ENCODE data around the gene CCDC3.

The CCDC3 gene

DNA sequence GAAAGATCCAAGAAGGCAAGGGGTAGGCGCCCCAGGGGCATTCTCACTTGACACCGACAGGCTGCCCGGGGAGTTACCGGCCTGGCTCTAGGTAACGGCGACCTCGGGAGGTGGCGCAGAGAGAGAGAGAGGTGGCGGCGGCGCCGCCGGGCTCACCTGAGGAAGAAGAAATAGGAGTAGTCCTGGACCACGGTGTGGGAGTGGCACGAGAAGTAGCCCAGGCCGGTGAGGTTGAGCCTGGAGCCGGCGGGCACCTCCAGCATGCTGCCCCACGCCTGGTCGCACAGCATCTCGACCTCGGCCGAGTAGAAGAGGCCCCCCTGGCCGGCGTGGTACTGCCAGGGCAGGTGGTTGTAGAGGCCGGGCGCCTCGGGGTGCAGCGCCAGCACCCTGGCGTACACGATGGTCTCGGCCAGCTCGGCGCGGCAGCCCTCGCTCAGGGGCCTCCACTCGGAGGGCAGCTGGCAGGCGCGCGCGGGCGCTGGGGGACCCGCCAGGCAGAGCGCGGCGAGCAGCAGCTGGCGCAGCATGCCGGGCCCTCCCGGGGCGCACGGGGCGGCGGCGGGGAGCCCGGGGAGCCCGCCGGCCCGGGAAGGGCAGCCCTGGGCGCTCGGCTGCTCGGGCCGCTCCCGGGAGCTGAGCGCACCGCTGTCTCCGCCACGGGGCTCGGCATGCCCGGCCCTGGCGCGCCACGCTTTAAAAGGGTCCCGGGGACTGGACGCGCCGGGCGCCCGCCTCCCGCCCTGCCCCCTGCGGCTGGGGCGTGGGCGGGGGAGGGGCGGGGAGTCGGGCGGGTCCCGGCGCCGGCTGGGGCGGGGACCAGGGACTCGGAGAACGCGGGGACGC lies at the start of gene CCDC3:
Gene CCDC3 (minus strand): TSS at position 673 of the 846 bp plus-strand sequence. CDS start 143 bp downstream, at position 530.
- no peaks in the 10 kb centered on the region for H3K36me3 ChIP-seq (ENCODE audit: control insufficient read depth, insufficient read depth, low read length, severe bottlenecking)

DNA sequence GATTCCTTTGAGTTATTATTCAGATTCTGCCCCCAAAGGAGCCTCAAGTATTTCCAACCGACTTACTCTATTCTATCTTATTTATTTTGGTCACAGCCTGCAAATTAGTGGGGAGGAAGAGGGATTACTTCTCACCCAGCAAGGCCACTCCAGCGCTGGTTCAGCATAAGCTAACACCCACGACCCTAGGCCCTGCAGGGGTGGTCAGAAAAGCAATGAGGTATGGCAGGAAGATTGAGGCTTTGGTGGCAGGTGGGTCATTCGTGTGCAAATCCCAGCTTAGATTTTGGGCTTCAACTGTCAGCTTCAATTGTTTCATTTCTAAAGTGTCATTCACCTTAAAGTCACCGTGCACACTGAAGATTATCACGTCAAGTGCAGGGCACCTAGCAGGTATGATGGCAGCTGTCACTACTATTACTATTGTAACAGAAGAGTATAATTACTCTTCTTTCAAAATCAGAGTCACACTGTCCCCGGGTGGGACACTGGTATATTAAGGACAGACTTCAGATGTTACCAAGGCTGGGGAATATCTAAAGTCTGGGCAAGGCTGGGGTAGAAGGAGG lies 49.7 kb upstream of the CCDC3 start:
- Histone ChIP-seq H3K36me3 (ENCODE audit: control insufficient read depth, insufficient read depth, low read length, severe bottlenecking) (no peaks in the 10 kb centered on the region), H3K4me3 (ENCODE audit: low read length) (no peak overlapping the region), H3K9me3 (ENCODE audit: control insufficient read depth, low read length) (no peaks in the 10 kb centered on the region), H3K9ac (ENCODE audit: low read length) (no peak overlapping the region), H3K4me1 (ENCODE audit: control insufficient read depth, insufficient read depth, low read length) (peaks cover 13% of the 10 kb centered on the region), H3K27me3 (replicated peaks; ENCODE audit: control insufficient read depth, insufficient read depth, low read length) (peaks cover 28% of the 10 kb centered on the region)
- no peak for DNase-seq (ENCODE audit: low read depth)

More for the DNA sequence above, at the start of gene CCDC3:
- Histone ChIP-seq H3K4me1 (ENCODE audit: control insufficient read depth, insufficient read depth, low read length) (peaks cover 10% of the 10 kb centered on the region), H3K9ac (ENCODE audit: low read length) (no peak within 1 kb of the TSS), H3K27me3 (replicated peaks; ENCODE audit: control insufficient read depth, insufficient read depth, low read length) (peaks cover 47% of the 10 kb centered on the region), H3K9me3 (ENCODE audit: control insufficient read depth, low read length) (peaks cover 13% of the 10 kb centered on the region), H3K4me3 (ENCODE audit: low read length) (peak within 1 kb of the TSS; percentile 55)
- peak; percentile 29 for DNase-seq (ENCODE audit: low read depth)

DNA sequence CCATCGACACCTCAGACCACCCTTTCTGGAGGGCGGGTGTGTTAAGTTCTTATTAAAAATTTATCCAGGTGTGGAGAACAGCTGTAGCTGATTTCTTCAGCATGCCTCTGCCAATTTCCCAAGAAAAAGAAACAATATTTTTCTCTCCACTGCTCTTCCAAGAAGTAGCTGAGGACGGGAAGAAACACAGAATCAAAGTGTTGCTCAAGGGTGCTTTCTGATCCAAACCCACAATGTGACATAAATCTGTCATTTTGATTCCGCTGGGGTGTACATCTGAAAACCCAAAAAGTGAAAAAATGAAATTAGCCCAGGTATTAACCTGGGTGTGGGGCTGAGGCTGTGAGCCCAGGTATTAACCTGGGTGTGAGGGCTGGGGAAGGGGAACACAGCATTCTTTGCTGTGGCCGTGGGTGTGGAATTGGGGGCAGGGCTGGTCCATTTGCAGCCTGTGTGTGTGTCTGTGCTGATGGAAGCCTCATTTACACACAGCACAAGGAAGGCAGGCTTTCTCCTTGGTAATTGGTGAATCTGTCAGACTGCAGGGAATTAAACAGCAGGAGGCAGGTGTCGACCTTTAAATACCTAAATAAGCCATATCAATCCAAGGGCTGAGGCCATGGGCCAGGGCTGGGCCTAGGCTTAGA lies 48.4 kb upstream of the CCDC3 start:
- no peak overlapping the region for H3K4me3 ChIP-seq (ENCODE audit: low read length)
- DNase-seq (ENCODE audit: low read depth) = no peak
- peaks cover 28% of the 10 kb centered on the region for H3K27me3 ChIP-seq (replicated peaks; ENCODE audit: control insufficient read depth, insufficient read depth, low read length)

DNA sequence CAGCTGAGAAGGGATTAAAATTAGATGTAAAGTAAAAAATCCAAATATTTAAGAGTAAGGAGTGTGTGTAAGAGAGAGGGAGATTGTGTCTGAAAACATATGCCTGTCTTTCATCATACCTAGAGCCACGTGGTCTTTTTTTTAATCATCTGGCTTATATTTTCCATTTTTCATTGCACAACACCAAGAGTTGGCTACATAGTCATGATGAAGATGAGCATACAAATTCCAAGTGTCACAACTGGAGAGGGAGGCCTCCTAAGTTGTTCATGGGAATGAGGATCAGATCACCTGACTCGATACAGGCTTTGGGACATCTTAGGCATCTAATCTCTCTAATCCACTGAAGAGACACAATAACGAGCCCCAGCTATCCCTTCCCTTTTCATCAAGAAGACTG lies 47.2 kb upstream of the CCDC3 start:
- H3K4me1 ChIP-seq (ENCODE audit: control insufficient read depth, insufficient read depth, low read length) = peaks cover 13% of the 10 kb centered on the region
- no peak for DNase-seq (ENCODE audit: low read depth)

More for the DNA sequence above, 48.4 kb upstream of the CCDC3 start:
- no peak overlapping the region for H3K9ac ChIP-seq (ENCODE audit: low read length)
- no peaks in the 10 kb centered on the region for H3K9me3 ChIP-seq (ENCODE audit: control insufficient read depth, low read length)
- H3K36me3 ChIP-seq (ENCODE audit: control insufficient read depth, insufficient read depth, low read length, severe bottlenecking) = no peaks in the 10 kb centered on the region
- H3K4me1 ChIP-seq (ENCODE audit: control insufficient read depth, insufficient read depth, low read length) = peaks cover 13% of the 10 kb centered on the region

DNA sequence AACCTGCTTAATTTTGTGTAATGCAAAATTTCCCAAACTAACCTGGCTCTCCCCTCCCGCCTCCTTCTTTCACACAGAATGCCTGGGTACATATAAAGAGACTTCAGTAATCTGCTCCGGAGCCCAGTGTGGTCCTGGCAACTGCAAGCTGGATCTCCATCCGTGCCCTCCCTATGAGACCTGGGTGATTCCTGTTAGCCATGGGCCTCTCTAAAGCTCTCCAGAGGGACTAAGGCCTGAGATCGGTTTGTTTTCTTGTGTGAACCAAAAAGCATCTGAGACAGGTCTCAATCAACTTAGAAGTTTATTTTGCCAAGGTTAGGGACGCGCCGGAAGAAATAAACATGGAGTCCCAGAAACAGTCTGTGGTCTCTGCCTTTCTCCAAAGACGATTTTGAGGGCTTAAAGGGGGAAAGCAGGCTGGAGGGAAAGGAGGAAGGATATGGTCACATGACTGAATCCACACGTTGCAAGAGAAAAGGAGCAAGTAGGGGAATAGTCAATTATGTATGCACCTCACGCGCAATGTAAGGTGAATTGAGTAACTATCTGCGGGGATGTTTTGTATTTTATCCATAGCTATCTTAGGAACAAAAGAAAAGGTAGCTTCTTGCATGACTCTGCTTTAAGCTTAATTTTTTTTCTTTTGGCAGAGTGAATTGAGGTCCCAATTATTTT lies 46.2 kb upstream of the CCDC3 start:
- Histone ChIP-seq H3K36me3 (ENCODE audit: control insufficient read depth, insufficient read depth, low read length, severe bottlenecking) (no peaks in the 10 kb centered on the region), H3K4me1 (ENCODE audit: control insufficient read depth, insufficient read depth, low read length) (peaks cover 13% of the 10 kb centered on the region), H3K9ac (ENCODE audit: low read length) (no peak overlapping the region), H3K9me3 (ENCODE audit: control insufficient read depth, low read length) (no peaks in the 10 kb centered on the region), H3K4me3 (ENCODE audit: low read length) (no peak overlapping the region), H3K27me3 (replicated peaks; ENCODE audit: control insufficient read depth, insufficient read depth, low read length) (peaks cover 23% of the 10 kb centered on the region)
- DNase-seq (ENCODE audit: low read depth) = no peak

More for the DNA sequence above, 47.2 kb upstream of the CCDC3 start:
- Histone ChIP-seq H3K27me3 (replicated peaks; ENCODE audit: control insufficient read depth, insufficient read depth, low read length) (peaks cover 23% of the 10 kb centered on the region), H3K9me3 (ENCODE audit: control insufficient read depth, low read length) (no peaks in the 10 kb centered on the region), H3K36me3 (ENCODE audit: control insufficient read depth, insufficient read depth, low read length, severe bottlenecking) (no peaks in the 10 kb centered on the region), H3K4me3 (ENCODE audit: low read length) (no peak overlapping the region), H3K9ac (ENCODE audit: low read length) (no peak overlapping the region)

DNA sequence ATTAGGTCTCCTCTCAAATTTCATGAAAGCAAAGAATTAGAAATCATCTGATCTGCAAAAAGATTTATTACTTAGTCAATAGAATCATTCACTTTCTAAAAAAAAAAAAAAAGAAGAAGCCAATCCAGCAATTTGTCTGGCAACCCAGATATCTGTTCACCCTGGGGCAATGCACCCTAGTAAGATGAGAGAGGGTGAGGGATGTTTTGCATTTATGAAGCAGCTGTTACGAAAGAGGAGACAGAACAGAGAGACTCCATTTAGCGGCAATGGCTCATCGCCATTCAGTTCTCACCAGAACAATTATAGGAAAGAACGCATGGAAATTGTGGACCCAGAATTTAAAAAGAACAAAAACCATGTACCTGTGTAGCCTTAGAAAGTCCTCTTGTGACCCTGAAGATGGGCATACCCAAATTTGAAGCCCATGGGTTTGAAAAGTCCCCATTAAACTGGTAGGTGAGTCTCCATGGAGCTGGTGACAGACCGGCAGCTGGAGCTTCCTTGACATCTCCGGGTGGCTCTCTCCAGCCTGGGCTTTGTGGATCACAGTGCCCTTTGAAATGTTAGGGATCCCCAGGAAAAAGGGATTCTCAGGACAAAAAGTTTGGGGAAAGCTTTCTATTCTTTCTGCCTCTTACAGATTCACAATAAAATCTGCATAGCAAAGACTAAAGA lies 45.5 kb upstream of the CCDC3 start:
- H3K36me3 ChIP-seq (ENCODE audit: control insufficient read depth, insufficient read depth, low read length, severe bottlenecking) = no peaks in the 10 kb centered on the region
- H3K9me3 ChIP-seq (ENCODE audit: control insufficient read depth, low read length) = no peaks in the 10 kb centered on the region
- peaks cover 22% of the 10 kb centered on the region for H3K27me3 ChIP-seq (replicated peaks; ENCODE audit: control insufficient read depth, insufficient read depth, low read length)
- H3K4me3 ChIP-seq (ENCODE audit: low read length) = no peak overlapping the region
- H3K4me1 ChIP-seq (ENCODE audit: control insufficient read depth, insufficient read depth, low read length) = peaks cover 13% of the 10 kb centered on the region
- DNase-seq (ENCODE audit: low read depth) = no peak
- no peak overlapping the region for H3K9ac ChIP-seq (ENCODE audit: low read length)

DNA sequence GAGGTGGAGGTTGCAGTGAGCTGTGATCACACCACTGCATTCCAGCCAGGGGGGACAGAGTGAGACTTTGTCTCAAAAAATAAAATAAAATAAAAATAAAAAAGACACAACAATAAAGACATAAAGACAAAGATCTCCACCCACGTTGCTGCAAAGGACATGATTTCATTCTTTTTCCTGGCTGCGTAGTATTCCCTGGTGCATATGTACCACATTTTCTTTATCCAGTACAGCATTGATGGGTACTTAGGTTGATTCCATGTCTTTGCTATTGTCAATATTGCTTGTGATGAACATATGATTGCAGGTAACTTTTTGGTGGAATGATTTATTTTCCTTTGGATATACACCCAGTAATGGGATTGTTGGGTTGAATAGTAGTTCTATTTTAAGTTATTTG lies 42.0 kb upstream of the CCDC3 start:
- Histone ChIP-seq H3K9ac (ENCODE audit: low read length) (no peak overlapping the region), H3K4me3 (ENCODE audit: low read length) (no peak overlapping the region), H3K27me3 (replicated peaks; ENCODE audit: control insufficient read depth, insufficient read depth, low read length) (peaks cover 24% of the 10 kb centered on the region), H3K9me3 (ENCODE audit: control insufficient read depth, low read length) (no peaks in the 10 kb centered on the region), H3K4me1 (ENCODE audit: control insufficient read depth, insufficient read depth, low read length) (no peaks in the 10 kb centered on the region), H3K36me3 (ENCODE audit: control insufficient read depth, insufficient read depth, low read length, severe bottlenecking) (no peaks in the 10 kb centered on the region)
- DNase-seq (ENCODE audit: low read depth) = no peak

DNA sequence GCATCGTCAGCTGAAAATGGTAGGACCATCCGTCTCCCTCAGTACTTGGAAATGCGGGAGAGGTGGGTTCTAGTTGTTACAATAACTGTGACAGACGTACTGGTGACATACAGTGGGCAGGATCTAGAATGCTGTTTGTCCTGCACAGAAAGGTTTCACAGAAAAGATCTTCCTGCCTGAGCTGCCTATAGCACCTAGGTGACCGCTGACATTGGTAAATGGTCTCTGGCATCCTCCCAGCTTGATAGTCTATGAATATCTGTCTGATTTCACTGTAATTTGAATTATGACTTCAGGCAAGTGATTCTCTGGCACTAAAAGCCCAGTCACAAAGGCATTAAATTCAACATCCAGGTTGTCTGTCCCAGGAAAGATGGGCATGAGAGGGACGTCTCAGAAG lies 38.2 kb upstream of the CCDC3 start:
- Histone ChIP-seq H3K9me3 (ENCODE audit: control insufficient read depth, low read length) (peaks cover 2% of the 10 kb centered on the region), H3K9ac (ENCODE audit: low read length) (no peak overlapping the region), H3K4me3 (ENCODE audit: low read length) (no peak overlapping the region), H3K27me3 (replicated peaks; ENCODE audit: control insufficient read depth, insufficient read depth, low read length) (peaks cover 25% of the 10 kb centered on the region), H3K4me1 (ENCODE audit: control insufficient read depth, insufficient read depth, low read length) (no peaks in the 10 kb centered on the region), H3K36me3 (ENCODE audit: control insufficient read depth, insufficient read depth, low read length, severe bottlenecking) (no peaks in the 10 kb centered on the region)
- DNase-seq (ENCODE audit: low read depth) = no peak

DNA sequence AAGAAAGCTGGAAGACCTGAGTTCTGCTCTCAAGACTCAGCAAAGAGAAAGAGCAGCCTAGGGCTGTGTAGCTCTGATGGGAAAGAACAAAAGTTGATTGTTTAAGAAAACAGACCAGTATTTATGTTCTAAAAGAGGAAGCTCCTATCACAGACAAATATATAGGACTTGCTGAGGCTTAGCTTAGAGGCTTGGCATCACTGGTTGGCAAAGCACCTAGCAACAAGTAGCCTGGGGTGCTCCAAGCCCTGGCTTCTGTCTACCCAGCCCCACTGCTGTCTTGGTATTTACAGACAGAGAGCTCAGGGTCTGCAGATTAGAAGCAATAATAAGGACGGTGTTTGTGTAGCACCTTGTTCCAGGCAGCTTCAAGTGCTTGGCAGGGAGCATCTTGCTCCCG lies 36.9 kb upstream of the CCDC3 start:
- peaks cover 25% of the 10 kb centered on the region for H3K27me3 ChIP-seq (replicated peaks; ENCODE audit: control insufficient read depth, insufficient read depth, low read length)
- H3K4me1 ChIP-seq (ENCODE audit: control insufficient read depth, insufficient read depth, low read length) = no peaks in the 10 kb centered on the region
- H3K36me3 ChIP-seq (ENCODE audit: control insufficient read depth, insufficient read depth, low read length, severe bottlenecking) = no peaks in the 10 kb centered on the region
- H3K9ac ChIP-seq (ENCODE audit: low read length) = no peak overlapping the region
- no peak for DNase-seq (ENCODE audit: low read depth)
- peaks cover 2% of the 10 kb centered on the region for H3K9me3 ChIP-seq (ENCODE audit: control insufficient read depth, low read length)
- H3K4me3 ChIP-seq (ENCODE audit: low read length) = no peak overlapping the region

DNA sequence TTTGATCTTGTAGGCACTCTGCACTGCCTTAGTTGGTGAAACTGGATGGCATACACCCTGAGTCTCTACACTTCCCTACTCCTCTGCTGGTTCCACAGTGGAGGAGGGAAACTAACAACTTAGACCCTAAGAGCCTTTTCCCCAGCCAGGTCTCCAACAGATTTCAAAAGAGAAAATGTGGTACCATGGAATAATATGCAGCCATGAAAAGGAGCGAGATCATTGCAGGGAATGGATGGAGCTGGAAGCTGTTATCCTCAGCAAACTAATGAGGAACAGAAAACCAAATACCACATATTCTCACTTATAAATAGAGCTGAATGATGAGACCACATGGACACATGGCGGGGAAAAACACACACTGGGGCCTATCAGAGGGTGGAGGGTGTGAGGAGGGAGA lies 36.3 kb upstream of the CCDC3 start:
- Histone ChIP-seq H3K4me1 (ENCODE audit: control insufficient read depth, insufficient read depth, low read length) (no peaks in the 10 kb centered on the region), H3K36me3 (ENCODE audit: control insufficient read depth, insufficient read depth, low read length, severe bottlenecking) (no peaks in the 10 kb centered on the region), H3K27me3 (replicated peaks; ENCODE audit: control insufficient read depth, insufficient read depth, low read length) (peaks cover 25% of the 10 kb centered on the region)

More for the DNA sequence above, 36.3 kb upstream of the CCDC3 start:
- DNase-seq (ENCODE audit: low read depth) = no peak
- no peak overlapping the region for H3K9ac ChIP-seq (ENCODE audit: low read length)
- no peak overlapping the region for H3K4me3 ChIP-seq (ENCODE audit: low read length)
- peaks cover 2% of the 10 kb centered on the region for H3K9me3 ChIP-seq (ENCODE audit: control insufficient read depth, low read length)
